Fibroblast of lung (primary cell): ENCODE data around the gene AKAP12.

Experiments
- CTCF ChIP-seq, 2 donors: IDR thresholded peaks in 1 of 2; conservative IDR thresholded peaks in 1 of 2; 1 replicate in 1 of 2; 2 replicates in 1 of 2; pipeline ENCODE4 v1.5.1; 2011 to 2012; ENCODE audit warnings: low read length in 2 of 2, control low read depth in 1 of 2, inconsistent platforms in 1 of 2, low read depth in 1 of 2, mild to moderate bottlenecking in 1 of 2
- EZH2 ChIP-seq: IDR thresholded peaks from 2 replicates; pipeline ENCODE4 v1.5.1; 2012; ENCODE audit warnings: low read length, control low read depth, mild to moderate bottlenecking; ENCODE audit errors: missing control alignments

- TF ChIP-seq CTCF (conservative IDR thresholded peaks at IDR 0.05 in 1 of 2, IDR thresholded peaks at IDR 0.05 in 1 of 2; ENCODE audit: low read depth in 1 of 2, low read length in 2 of 2) (no peak), EZH2 (no peak)
These were observed 90.4 kb downstream of the AKAP12 start for GRCh38 chr6:151330130-151330696.
